HepG2 (cell line): ENCODE measurements around the gene KIAA0408. TPM values are rescaled to one million over a fixed set of nuclear protein-coding genes. Genes with fewer than 3 reads are reported as not detected.

Experiments used
- ATAC-seq: fragments of 200-7000 bp; cut with Tn5 transposase; 3 replicates; pipeline ENCODE4 v1.9.1; 2020; ENCODE audit warnings: mild to moderate bottlenecking, moderate library complexity
- BruUV-seq: library from RNA; stranded (reverse); fragments of 400-500 nt; replicated peaks from 2 replicates; lab custom pipeline; 2021; lab: Mats Ljungman, UMichigan
- CTCF ChIA-PET: fragments of 300-600 bp; formaldehyde crosslinking; extraction: SDS; loops from one replicate; lab custom pipeline; 2021; ENCODE audit warnings: low total read pairs, inconsistent platforms, low intra/inter-chr PET ratio; lab: Yijun Ruan, JAX
- POLR2A ChIA-PET: fragments of 350-600 bp; sonication (Branson Sonifier 250); formaldehyde crosslinking; loops from one replicate; lab custom pipeline; 2020; ENCODE audit warnings: antibody characterized with exemption, inconsistent platforms; lab: Yijun Ruan, JAX
- DNase-seq: peaks from one replicate; pipeline ENCODE4 v3.0.0-alpha.2; 2015; ENCODE audit warnings: low spot score
- FAIRE-seq: peaks from 3 replicates; lab custom pipeline; 2011; peaks lifted over from hg19 to GRCh38; lab: Jason Lieb, UNC
- H2AFZ ChIP-seq: one replicate; pipeline ENCODE4 v1.6.1; 2011; ENCODE audit warnings: low read length, inconsistent platforms
- H3K27ac ChIP-seq: fragments of 300-600 bp; 3 replicates; pipeline ENCODE4 v1.8.0; 2011; ENCODE audit warnings: mixed run types, mild to moderate bottlenecking, mixed read lengths, low read length, inconsistent platforms; ENCODE audit not compliant: insufficient read depth; ENCODE audit errors: extremely low read length
- H3K27me3 ChIP-seq, 2 experiments: fragments of 200-600 bp in 1 of 2; 2 replicates in 1 of 2; 3 replicates in 1 of 2; pipeline versions ENCODE4 v1.6.0 to v1.8.0; 2011; ENCODE audit warnings: low read length in 2 of 2, mild to moderate bottlenecking in 2 of 2, moderate library complexity in 2 of 2, inconsistent platforms in 1 of 2; ENCODE audit not compliant: insufficient read depth in 2 of 2, control insufficient read depth in 1 of 2
- H3K36me3 ChIP-seq, 2 experiments: fragments of 200-600 bp in 1 of 2; replicated peaks in 1 of 2; 2 replicates in 1 of 2; 3 replicates in 1 of 2; pipeline versions ENCODE4 v1.5.1 to v1.8.0; 2011; ENCODE audit warnings: low read length in 2 of 2, inconsistent platforms in 1 of 2; ENCODE audit not compliant: insufficient read depth in 2 of 2, control insufficient read depth in 1 of 2
- H3K4me1 ChIP-seq: 2 replicates; pipeline ENCODE4 v1.5.1; 2012; ENCODE audit warnings: low read length, inconsistent platforms; ENCODE audit not compliant: insufficient read depth
- H3K4me2 ChIP-seq: 2 replicates; pipeline ENCODE4 v1.6.0; 2011; ENCODE audit warnings: low read depth, low read length, inconsistent platforms
- H3K4me3 ChIP-seq, 3 experiments: fragments of 200-600 bp in 1 of 3; sonication (generic), shearing (Covaris generic) in 1 of 3; replicated peaks in 1 of 3; 2 replicates each; pipeline ENCODE4 v1.5.1; 2011 to 2016; ENCODE audit warnings: low read length in 3 of 3, inconsistent platforms in 2 of 3, low read depth in 2 of 3, mild to moderate bottlenecking in 2 of 3, control low read depth in 1 of 3, mixed read lengths in 1 of 3; ENCODE audit not compliant: insufficient read depth in 1 of 3
- H3K79me2 ChIP-seq: one replicate; pipeline ENCODE4 v1.6.1; 2011; ENCODE audit warnings: low read length, inconsistent platforms; ENCODE audit not compliant: insufficient read depth
- H3K9ac ChIP-seq: 2 replicates; pipeline ENCODE4 v1.6.0; 2011; ENCODE audit warnings: mild to moderate bottlenecking, low read depth, low read length, inconsistent platforms; ENCODE audit not compliant: insufficient read depth
- H3K9me3 ChIP-seq: 2 replicates; pipeline ENCODE4 v1.5.1; 2012; ENCODE audit warnings: mild to moderate bottlenecking, low read length
- H4K20me1 ChIP-seq: 2 replicates; pipeline ENCODE4 v1.6.0; 2011; ENCODE audit warnings: inconsistent platforms, mild to moderate bottlenecking, low read length, moderate library complexity; ENCODE audit not compliant: insufficient read depth
- FLYWCH1 ChIP-seq: sonication (generic); formaldehyde crosslinking; IDR thresholded peaks from 2 replicates; pipeline ENCODE4 v1.8.1; 2023; ENCODE audit warnings: mild to moderate bottlenecking, missing genetic modification reagents
- IRX3 ChIP-seq: sonication (generic); formaldehyde crosslinking; IDR thresholded peaks from 2 replicates; pipeline ENCODE4 v1.8.1; 2023; ENCODE audit warnings: mild to moderate bottlenecking, low read depth, missing genetic modification reagents, borderline replicate concordance
- KLF6 ChIP-seq: IDR thresholded peaks from 2 replicates; pipeline ENCODE4 v1.8.0; 2016; ENCODE audit warnings: missing biosample characterization, missing genetic modification reagents
- MED1 ChIP-seq: sonication (generic); formaldehyde crosslinking; IDR thresholded peaks from 2 replicates; pipeline ENCODE4 v1.4.0; 2020; ENCODE audit warnings: missing genetic modification reagents
- PRDM4 ChIP-seq: sonication (generic); formaldehyde crosslinking; IDR thresholded peaks from 2 replicates; pipeline ENCODE4 v1.9.0; 2021; ENCODE audit warnings: missing genetic modification reagents, borderline replicate concordance
- RAD51 ChIP-seq: fragments of 450-650 bp; IDR thresholded peaks from 2 replicates; pipeline ENCODE4 v1.6.1; 2016; ENCODE audit warnings: borderline replicate concordance
- ZBTB49 ChIP-seq: sonication (generic); formaldehyde crosslinking; IDR thresholded peaks from 2 replicates; pipeline ENCODE4 v1.4.0; 2020; ENCODE audit warnings: missing genetic modification reagents, borderline replicate concordance
- ZNF678 ChIP-seq: sonication (generic); formaldehyde crosslinking; IDR thresholded peaks from 2 replicates; pipeline ENCODE4 v1.4.0; 2020; ENCODE audit warnings: mild to moderate bottlenecking, missing genetic modification reagents
- WGBS: methylation state at CpG from one replicate; pipeline ENCODE4 v1.1.6; 2017; ENCODE audit warnings: low lambda C conversion rate; 5-methylcytosine and 5-hydroxymethylcytosine counted together
- in situ Hi-C: cut with HindIII; loops from 2 replicates; pipeline ENCODE4 v1.10.0; 2017; ENCODE audit warnings: low pct_unique_long_range_greater_than_20kb; ENCODE audit not compliant: extremely low pct_ligation_motif_present
- intact Hi-C: fragments of 100-400 bp; cut with micrococcal nuclease; formaldehyde crosslinking; loops from one replicate; pipeline ENCODE4 v1.10.0; 2022; ENCODE audit not compliant: unreplicated experiment
- polyA plus RNA-seq, 8 experiments: library from polyadenylated mRNA; depleted of rRNA in 3 of 8; stranded (reverse) in 7 of 8; unstranded in 1 of 8; fragments of >200 nt; fragmentation: Illumina TruSeq in 4 of 8; extraction: Trizol in 4 of 8; gene quantifications; 2 replicates each; pipeline versions ENCODE4 v1.2.1 to v1.2.3, GENCODE V29; 2011 to 2016; ENCODE audit warnings: low read depth in 4 of 8, missing spikeins in 1 of 8, mixed read lengths in 1 of 8; ENCODE audit not compliant: insufficient read depth in 1 of 8
- total RNA-seq, 5 experiments: library from RNA; depleted of rRNA; stranded (reverse); fragments of >200 nt; fragmentation: Illumina TruSeq; extraction: Trizol; gene quantifications; 2 replicates each; pipeline ENCODE4 v1.2.3, GENCODE V29; 2016; ENCODE audit warnings: low read depth in 1 of 5
- TF ChIP-seq, protein P1 (sequence below), 2 experiments: sonication (generic) in 1 of 2; formaldehyde crosslinking in 1 of 2; IDR thresholded peaks; 2 replicates each; pipeline versions ENCODE4 v1.4.0 to v1.6.1; 2018 to 2020; ENCODE audit warnings: missing genetic modification reagents in 2 of 2, borderline replicate concordance in 1 of 2, low read depth in 1 of 2, mild to moderate bottlenecking in 1 of 2, missing biosample characterization in 1 of 2

The KIAA0408 gene
- total and polyA plus RNA-seq, 2 of the 13 experiments (the other 11 are each of a cell fraction or from before 2014, with no cell fraction given) = not detected

DNA sequence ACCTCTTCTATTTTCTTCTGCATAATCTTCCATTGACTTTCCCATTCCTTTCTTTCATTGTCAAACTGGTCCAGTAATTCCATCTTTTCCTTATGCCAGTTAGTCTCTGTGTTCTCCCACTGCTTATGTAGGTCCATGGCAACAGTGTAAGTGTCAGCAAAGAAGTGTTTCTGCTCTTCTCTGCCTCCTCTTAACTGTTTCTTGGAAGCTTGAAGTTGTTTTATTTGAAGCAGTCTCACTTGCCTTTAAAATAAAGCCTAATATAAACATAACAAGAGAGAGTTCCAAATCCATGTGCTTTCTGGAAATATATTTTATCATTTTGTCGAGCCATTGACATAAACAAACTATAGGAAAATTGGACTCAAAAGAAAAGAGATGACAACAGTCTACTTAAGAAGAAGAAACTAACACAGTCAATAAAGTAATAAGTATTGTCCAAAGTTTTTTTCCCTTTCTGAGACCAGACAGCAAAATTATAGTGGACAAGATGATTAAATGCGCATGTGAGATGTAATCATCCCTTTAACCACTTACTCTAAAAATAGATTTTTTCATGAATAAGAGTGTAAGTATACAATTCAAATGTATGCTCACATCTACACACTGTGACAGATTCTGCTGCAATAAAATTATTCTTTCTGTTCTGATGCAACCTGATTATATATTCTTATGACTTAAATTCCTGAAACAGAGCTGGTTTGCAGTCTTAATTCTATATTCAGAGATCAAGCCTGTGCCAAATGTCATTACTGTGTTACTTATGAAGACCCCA lies 5.2 kb downstream of the KIAA0408 start:
- in situ Hi-C loops (no loop called here), intact Hi-C loops (no loop called here)
- ChIA-PET POLR2A (no interaction called here), CTCF (no interaction called here)
- Histone ChIP-seq H3K27ac (no peak overlapping the region), H3K9me3 (no peaks in the 10 kb centered on the region), H2AFZ (no peak overlapping the region), H3K79me2 (no peaks in the 10 kb centered on the region), H3K9ac (no peak overlapping the region), H4K20me1 (no peaks in the 10 kb centered on the region), H3K4me2 (no peak overlapping the region), H3K4me3 (no peak overlapping the region), H3K4me1 (peaks cover 7% of the 10 kb centered on the region), H3K27me3 (0 out of 5 replicates have a peak, but pooled peaks cover 0 to 4% of the 10 kb centered on the region in 2 experiments), H3K36me3 (no peaks in the 10 kb centered on the region)
- FAIRE-seq = no peak
- no TSS peak for BruUV-seq
- ATAC-seq = no peak
- no peak for TF ChIP-seq IRX3 (CRISPR knock-in tag)
- TF ChIP-seq FLYWCH1 (CRISPR knock-in tag) = no peak
- TF ChIP-seq, protein P1, sequence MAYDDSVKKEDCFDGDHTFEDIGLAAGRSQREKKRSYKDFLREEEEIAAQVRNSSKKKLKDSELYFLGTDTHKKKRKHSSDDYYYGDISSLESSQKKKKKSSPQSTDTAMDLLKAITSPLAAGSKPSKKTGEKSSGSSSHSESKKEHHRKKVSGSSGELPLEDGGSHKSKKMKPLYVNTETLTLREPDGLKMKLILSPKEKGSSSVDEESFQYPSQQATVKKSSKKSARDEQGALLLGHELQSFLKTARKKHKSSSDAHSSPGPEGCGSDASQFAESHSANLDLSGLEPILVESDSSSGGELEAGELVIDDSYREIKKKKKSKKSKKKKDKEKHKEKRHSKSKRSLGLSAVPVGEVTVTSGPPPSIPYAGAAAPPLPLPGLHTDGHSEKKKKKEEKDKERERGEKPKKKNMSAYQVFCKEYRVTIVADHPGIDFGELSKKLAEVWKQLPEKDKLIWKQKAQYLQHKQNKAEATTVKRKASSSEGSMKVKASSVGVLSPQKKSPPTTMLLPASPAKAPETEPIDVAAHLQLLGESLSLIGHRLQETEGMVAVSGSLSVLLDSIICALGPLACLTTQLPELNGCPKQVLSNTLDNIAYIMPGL (CRISPR knock-in tag; IDR thresholded peaks at IDR 0.05; ENCODE audit: borderline replicate concordance in 1 of 2, low read depth in 1 of 2) = no peak
- no peak for TF ChIP-seq MED1 (CRISPR knock-in tag)
- no peak for TF ChIP-seq ZBTB49 (CRISPR knock-in tag)
- no peak for TF ChIP-seq RAD51
- TF ChIP-seq ZNF678 = no peak
- TF ChIP-seq KLF6 (CRISPR knock-in tag) = no peak
- TF ChIP-seq PRDM4 (CRISPR knock-in tag) = no peak
- WGBS = 1% methylated on average over 2 of the region's 2 CpGs
- DNase-seq = no peak
